GM19468 (cell line): Measurements from ENCODE around the gene CLOCK.
"Not testable (repeated sequence)": the region's sequence is repeated elsewhere in the genome, so short reads cannot be mapped to it uniquely, and the experiment has no call there.

ENCODE experiments used
- ATAC-seq: cut with Tn5 transposase; IDR thresholded peaks from one replicate; pipeline ENCODE4 v1.9.1; 2021; ENCODE audit warnings: mild to moderate bottlenecking, moderate library complexity, moderate number of reproducible peaks; ENCODE audit not compliant: unreplicated experiment; ENCODE audit errors: extremely low read depth

Gene CLOCK

GRCh38 chr4:55546756-55547465 lies at the start of gene CLOCK:
Gene CLOCK, minus strand, starts transcription at chr4:55546909. Its CDS starts 64,124 bp downstream, at chr4:55482785.
- peak; percentile 71 for ATAC-seq

- ATAC-seq, result no peak
Measured at GRCh38 chr4:55592014-55592413, 45.3 kb upstream of the CLOCK start, which contains the start of gene PDCL2. Gene PDCL2, minus strand, starts transcription at chr4:55592245. Its CDS starts 136 bp downstream, at chr4:55592109.

- no peak for ATAC-seq
Measured at GRCh38 chr4:55588160-55588559, 41.5 kb upstream of the CLOCK start.

- not testable (repeated sequence) for ATAC-seq
Measured at GRCh38 chr4:55582773-55583172, 36.1 kb upstream of the CLOCK start.

GRCh38 chr4:55578341-55579010 lies 31.8 kb upstream of the CLOCK start:
- no peak for ATAC-seq

- ATAC-seq, result no peak
Measured at GRCh38 chr4:55575513-55575912, 28.8 kb upstream of the CLOCK start.

GRCh38 chr4:55574252-55574651 lies 27.5 kb upstream of the CLOCK start:
- no peak for ATAC-seq

GRCh38 chr4:55571806-55572205 lies 25.1 kb upstream of the CLOCK start:
- ATAC-seq, result no peak

GRCh38 chr4:55568905-55569504 lies 22.3 kb upstream of the CLOCK start:
- no peak for ATAC-seq

GRCh38 chr4:55561889-55562288 lies 15.2 kb upstream of the CLOCK start:
- peak; percentile 91 for ATAC-seq

GRCh38 chr4:55560096-55560495 lies 13.4 kb upstream of the CLOCK start:
- no peak for ATAC-seq

GRCh38 chr4:55554453-55555030 lies 7.8 kb upstream of the CLOCK start:
- no peak for ATAC-seq

GRCh38 chr4:55553441-55554201 lies 6.9 kb upstream of the CLOCK start:
- no peak for ATAC-seq

- not testable (repeated sequence) for ATAC-seq
Measured at GRCh38 chr4:55551964-55552363, 5.3 kb upstream of the CLOCK start.

GRCh38 chr4:55549888-55550287 lies 3.2 kb upstream of the CLOCK start:
- no peak for ATAC-seq

- no peak for ATAC-seq
Measured at GRCh38 chr4:55547918-55548317, 1.2 kb upstream of the CLOCK start.

GRCh38 chr4:55547466-55547770 lies 709 bp upstream of the CLOCK start:
- ATAC-seq, result no peak

- no peak for ATAC-seq
Measured at GRCh38 chr4:55546506-55546755, 278 bp downstream of the CLOCK start.

- peak; percentile 35 for ATAC-seq
Measured at GRCh38 chr4:55545641-55546505, 836 bp downstream of the CLOCK start.

- ATAC-seq, result no peak
Measured at GRCh38 chr4:55545151-55545550, 1.6 kb downstream of the CLOCK start.
